HG03159 (cell line): ENCODE measurements around the gene MACC1.
"Not testable (repeated sequence)": the region's sequence is repeated elsewhere in the genome, so short reads cannot be mapped to it uniquely, and the experiment has no call there.

Source experiments
- ATAC-seq: cut with Tn5 transposase; IDR thresholded peaks from one replicate; pipeline ENCODE4 v1.9.1; 2021; ENCODE audit warnings: mild to moderate bottlenecking, moderate library complexity; ENCODE audit not compliant: unreplicated experiment

MACC1 gene

DNA sequence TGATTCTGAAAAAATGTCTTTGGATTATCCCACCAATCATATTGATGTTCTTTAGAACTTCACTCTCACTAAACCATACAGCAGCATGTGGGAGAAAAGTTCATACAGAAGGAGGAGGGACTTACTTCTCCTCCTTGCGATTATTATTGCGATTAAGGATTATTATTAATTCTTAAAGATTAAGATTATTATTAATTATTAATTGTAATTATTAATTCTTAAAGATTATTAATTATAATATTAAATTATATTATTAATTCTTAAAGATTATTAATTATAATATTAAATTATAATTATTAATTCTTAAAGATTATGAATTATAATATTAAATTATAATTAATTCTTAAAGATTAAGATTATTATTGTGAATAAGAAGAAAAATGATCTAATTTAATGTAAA lies 80.5 kb downstream of the MACC1 start:
- ATAC-seq: no peak

DNA sequence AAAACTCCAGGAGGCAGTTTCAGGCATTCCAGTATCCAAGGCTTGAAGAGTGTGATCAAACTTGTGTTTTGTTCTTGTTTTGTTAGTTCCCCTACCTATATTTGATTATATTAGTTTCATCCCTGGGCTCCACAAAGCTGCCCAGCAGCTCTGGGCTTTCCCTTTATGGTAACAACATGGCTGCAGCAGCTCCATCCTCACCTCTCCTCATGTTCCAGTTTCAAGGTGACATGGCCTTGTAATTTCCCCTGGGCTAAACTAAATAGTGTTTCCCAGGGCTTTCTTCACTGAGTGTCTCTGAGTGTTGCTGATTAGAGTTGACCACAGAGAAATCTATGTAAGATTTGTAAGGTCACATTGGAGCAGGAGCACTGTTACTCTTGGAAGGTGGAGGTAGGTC lies 83.4 kb downstream of the MACC1 start:
- no peak for ATAC-seq

DNA sequence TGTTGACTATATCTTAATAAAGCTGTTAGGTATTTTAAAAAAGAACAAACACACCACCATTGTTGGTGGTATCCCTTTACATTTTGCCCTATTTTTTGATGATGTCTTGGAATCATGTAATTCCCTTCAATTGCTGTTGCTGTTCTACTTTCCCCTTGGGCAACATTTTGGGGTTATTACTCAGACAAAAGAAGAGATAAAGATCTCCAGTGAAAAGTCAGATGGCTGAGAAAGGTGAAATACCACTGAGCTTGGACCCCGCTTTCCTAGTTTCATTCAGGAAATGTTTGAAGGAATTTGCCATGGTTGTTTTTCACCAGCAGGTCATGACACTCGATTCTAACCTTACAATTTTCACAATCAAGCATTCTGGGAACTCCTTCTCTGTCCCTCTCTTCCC lies 84.6 kb downstream of the MACC1 start:
- ATAC-seq: no peak

DNA sequence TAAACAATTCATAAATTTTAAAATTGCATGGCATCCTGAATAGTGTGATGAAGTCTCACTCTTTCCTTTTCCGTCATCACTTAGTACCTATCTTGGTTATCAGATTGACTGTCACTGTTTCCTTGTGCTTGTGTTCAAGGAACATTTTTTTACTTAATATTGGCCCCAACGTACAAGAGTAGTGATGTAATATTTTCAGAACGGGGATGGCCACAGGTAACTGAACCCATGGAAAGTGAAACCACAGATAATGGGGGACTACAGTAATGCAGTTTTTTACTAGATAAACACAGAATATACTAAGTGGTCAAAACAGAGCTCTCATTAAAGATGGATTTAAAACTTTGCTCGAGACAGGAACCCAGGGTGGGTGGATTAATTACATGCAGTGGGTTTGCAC lies 85.4 kb downstream of the MACC1 start:
- no peak for ATAC-seq

DNA sequence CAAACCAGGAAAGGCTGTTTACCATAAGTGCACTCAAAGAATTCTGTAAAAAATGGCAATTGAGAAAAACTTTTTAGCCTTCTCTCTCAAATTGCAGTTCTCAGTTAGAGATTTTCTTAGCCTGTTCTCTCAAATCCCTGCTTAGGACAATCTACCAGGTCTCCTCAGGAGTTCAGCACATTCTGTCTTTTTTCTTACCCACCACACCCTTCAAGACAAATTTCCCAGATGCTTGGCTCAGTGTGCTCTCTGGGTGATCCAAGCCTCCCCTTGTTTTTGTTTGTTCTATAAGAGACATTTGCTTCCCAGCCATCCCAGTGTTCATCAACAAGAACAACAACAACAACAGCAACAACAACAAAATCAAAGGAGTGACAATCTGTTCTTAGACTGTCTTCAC lies 87.3 kb downstream of the MACC1 start:
- no peak for ATAC-seq

DNA sequence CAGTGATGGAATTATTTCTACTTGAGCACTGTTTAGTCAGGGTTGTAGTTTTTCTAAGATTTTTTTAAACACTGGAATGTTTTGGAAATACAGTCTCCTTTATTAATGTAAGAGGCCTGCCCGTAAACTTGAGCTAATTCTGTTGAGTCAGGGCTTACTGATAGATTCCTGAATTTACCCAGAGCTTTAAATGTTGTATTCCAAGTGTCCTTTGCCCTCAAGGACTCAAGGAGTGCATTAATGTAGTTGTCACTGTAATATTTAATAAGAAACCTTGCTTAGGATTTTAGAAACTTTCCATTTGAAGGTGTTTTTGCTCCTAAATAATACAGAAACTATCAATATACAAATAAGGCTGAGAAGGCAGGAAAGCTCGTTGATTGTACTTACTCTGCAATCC lies 89.2 kb downstream of the MACC1 start:
- ATAC-seq: no peak

DNA sequence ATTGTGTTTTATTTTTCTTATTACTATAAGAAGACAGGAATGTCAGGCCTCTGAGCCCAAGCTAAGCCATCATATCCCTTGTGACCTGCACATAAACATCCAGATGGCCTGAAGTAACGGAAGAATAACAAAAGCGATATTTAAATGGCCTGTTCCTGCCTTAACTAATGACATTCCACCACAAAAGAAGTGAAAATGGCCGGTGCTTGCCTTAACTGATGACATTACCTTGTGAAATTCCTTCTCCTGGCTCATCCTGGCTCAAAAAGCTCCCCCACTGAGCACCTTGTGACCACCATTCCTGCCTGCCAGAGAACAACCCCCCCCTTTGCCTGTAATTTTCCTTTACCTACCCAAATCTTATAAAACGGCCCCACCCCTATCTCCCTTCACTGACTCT lies 91.1 kb downstream of the MACC1 start:
- not testable (repeated sequence) for ATAC-seq

DNA sequence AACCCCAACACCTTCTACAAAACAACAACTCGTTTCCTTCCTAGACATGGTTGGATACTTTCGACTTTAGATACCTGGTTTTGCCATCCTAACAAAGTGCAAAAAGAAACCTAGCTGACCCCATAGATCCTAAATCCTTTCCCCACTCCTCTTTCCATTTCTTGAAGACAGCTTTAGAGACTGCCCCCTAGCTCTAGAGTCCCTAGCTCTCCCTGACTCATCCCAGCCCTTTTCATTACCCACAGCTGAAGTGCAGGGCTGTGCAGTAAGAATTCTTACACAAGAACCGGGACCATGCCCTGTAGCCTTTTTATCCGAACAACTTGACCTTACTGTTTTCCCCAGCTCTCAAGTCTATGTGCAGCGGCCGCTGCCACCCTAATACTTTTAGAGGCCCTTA lies 93.1 kb downstream of the MACC1 start:
- ATAC-seq: not testable (repeated sequence)

DNA sequence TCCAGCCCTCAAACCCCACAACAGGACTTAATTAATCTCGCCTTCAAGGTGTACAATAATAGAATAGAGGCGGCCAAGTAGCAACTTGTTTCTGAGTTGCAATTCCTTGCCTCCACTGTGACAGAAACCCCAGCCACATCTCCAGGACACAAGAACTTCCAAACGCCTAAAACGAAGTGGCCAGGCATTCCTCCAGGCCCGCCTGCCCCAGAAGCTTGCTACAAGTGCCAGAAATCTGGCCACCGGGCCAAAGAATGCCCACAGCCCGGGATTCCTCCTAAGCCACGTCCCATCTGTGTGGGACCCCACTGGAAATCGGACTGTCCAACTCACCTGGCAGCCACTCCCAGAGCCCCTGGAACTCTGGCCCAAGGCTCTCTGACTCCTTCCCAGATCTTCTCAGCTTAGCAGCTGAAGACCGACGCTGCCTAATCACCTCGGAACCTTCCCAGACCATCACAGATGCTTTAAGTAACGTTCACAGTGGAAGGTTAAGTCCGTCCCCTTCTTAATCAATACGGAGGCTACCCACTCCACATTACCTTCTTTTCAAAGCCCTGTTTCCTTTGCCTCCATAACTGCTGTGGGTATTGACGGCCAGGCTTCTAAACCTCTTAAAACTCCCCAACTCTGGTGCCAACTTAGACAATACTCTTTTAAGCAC lies 94.4 kb downstream of the MACC1 start:
- not testable (repeated sequence) for ATAC-seq

DNA sequence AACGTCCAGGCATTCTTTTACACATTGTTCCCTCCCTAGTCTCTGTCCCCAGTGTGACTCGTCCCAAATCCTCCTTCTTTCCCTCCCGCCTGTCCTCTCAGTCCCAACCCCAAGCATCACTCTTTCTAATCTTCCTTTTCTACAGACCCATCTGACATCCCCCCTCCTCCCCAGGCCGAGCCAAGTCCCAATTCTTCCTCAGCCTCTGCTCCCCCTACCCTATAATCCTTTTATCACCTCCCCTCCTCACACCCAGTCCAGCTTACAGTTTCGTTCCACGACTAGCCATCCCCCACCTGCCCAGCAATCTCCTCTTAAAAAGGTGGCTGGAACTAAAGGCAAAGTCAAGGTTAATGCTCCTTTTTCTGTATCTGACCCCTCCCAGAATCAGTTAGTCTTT lies 95.1 kb downstream of the MACC1 start:
- no peak for ATAC-seq

DNA sequence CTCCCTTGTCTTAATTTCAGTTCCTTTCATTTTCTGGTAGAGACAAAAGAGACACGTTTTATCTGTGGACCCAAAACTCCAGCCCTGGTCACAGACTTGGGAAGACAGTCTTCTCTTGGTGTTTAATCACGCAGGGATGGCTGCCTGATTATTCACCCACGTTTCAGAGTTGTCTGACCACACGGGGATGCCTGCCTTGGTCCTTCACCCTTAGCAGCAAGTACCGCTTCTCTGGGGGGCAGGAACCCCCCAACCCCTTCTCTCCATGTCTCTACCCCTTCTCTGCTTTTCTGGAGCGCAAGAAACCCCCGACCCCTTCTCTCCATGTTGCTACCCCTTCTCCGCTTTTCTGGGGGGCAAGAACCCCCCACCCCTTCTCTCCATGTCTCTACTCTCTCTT lies 95.8 kb downstream of the MACC1 start:
- no peak for ATAC-seq

DNA sequence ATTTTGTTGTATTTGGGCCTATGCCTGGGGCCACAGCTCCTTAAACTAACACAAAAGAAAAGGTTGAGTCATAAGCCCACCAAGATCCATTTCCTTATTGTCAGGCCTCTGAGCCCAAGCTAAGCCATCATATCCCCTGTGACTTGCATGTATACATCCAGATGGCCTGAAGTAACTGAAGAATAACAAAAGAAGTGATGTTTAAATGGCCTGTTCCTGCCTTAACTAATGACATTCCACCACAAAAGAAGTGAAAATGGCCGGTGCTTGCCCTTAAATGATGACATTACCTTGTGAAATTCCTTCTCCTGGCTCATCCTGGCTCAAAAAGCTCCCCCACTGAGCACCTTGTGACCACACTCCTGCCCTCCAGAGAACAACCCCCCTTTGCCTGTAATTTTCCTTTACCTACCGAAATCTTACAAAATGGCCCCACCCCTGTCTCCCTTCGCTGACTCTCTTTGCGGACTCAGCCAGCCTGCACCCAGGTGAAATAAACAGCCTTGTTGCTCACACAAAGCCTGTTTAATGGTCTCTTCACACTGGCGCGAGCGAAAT lies 96.5 kb downstream of the MACC1 start:
- not testable (repeated sequence) for ATAC-seq

DNA sequence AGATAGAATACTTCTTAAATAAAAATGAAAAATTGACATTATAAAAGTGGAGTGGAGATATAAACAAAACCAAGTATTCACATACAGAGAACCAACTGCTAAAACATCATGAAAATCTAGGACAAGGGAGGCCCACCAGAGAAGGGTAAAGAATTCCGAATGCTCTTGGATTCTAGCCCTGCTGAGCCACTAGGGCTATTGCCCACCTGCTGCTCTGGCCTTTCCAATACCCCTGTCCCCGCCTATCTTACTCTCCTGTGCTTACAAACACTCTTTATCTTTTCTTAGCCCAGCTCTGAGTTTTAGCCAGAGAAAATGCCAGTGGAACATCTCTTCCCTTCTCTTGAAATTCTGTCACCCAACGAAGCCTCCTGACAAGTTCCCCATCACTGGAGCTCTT lies 100.3 kb downstream of the MACC1 start:
- ATAC-seq: no peak

DNA sequence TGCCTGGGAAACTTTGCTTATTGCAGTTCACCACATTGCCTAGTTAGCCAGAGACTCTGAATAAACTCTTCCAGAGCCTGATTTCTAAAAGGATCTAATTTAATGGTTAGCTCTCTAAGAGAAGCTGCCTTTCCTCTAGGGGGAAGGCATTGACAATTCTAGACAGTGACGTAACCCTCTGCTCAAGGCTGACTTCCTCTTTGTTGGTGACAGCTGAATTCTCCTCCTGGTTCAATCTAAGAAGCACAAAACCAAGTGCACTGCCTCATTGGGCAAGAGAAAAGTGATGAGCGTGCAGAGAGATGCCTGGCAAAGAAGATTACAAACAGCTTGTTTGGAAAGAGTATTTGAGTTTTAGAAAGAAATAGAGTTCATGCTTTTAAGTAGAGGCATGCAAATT lies 102.7 kb downstream of the MACC1 start:
- ATAC-seq: peak; percentile 94

DNA sequence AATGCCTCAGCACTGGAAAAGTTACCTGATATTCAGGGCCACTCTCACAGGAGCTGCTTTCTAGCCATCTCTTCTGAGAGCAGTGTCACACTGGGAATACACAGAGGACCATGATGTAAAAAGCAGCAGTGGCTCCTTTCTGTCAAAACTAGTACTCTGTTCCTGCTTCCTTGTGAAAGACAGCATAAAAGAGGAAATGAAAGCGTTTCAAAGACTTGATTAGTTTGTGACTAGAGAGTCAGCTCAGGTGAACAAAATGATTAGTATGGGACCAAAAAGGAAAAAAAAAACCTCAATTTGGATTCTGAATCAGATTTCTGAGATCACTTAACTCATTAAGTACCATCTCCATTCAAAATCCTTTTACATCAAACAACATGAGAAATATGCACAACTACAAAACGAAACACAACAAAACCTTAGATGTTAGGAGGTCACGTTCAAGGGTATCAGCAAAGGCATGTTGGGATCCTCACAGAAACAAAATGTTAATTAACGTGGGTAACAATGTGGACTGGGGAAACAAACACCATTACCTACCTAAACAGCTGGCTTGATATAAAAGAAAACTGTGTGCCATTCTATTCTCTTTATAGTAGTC lies 103.7 kb downstream of the MACC1 start:
- peak; percentile 87 for ATAC-seq

DNA sequence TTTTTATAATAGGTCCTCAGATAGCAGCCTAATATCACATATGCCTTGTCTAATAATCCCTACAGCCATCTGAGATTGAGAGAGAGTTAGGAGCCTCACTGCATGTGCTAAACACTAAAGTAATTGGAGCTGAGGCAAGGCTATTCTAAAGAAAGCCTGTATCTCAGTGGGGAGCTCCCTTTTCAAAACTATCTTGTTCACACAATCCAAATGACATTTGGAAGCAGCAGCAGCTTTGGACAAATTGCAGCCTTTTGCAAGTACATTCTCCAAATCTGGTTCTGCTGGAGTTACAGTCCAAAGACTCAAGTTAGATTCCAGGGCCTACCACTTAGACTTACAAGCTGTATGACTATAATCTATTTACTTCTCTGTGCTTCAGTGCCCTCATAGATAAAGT lies 104.5 kb downstream of the MACC1 start:
- no peak for ATAC-seq

DNA sequence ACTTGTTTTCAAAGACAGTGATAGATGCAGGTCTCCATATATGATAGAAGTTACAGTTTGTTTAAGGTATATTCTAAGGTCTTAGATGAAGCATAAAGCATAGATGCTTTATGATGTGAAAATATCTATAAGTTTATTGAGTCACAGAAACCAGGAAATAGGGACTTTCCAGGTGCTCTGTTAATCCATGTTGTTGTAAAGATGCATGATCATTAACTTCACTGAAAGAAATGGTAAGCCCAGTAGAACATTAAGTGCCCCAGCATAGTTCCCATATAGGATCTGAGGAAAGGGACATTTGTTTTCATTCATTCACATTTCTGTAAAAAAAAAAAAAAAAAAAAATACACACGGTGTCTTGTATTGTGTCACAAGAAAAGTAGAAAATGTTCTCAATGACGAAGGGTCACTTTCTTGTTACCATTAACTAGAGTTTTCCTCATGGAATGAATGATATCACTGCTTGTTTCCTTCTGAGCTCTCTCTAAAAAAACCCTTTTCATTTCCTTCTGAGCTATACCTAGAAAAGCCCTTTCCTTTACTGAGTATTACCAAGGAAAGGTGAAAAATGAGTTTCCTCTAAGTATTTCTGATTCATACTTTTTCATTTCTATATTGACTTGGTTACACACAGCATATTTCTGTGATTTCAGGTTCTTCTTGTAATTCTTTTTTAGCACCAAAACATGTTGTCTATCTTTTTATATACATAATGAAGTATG lies 105.2 kb downstream of the MACC1 start:
- no peak for ATAC-seq

DNA sequence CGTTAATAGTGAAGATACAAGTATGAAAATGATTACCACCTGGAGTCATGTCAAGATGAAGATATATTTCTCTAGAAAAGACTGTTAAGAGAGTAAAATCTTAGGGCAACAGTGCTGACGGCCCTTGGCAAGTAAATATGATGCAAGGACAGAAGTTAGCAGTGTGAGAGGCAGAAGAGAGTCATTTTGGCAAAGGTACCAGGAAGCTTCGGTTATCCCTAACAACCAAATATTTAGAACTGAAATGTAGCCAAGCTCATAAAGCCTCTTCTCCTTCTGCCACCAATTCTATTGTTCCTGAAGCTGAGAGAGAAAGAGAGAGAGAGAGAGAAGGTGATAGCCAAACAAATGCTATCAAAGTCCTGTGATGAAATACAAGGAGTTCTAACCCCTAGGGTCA lies 109.6 kb downstream of the MACC1 start:
- no peak for ATAC-seq

DNA sequence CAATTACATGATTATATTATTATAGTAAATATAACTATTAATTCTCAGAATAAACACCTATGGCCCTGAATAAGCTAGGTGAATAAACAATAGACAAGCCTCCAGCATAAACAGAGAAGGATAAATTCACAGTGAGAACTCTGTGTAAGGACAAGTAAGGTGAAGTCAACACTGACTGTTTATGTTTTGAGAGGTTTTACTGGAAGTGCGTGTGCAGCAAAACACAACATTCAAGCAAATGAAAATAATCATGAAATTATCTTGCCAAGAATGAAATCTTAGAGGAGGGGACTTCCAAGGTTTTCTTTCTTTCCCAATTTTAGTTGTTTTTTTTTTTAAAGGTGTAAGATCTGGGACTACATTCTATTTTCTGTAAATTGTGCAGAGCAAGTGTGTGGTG lies 112.5 kb downstream of the MACC1 start:
- no peak for ATAC-seq

DNA sequence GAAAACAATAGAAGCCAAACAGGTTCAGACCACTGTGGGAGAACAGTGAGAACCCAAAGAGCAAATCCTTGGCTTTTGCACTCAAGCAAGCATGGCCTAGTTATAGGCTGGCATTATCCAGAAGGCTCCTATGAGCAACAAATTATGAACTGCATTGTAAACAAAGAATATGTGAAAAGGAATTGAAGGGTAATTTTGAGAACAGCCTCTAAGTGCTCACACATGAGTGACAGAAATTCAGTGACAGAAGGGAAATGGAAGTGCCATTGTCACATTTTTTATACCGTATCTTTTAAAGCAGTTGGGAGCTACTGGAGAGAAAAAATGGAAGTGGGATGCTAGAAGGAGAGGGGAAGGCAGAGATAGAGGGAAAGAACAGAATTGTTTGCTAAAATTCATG lies 114.2 kb downstream of the MACC1 start:
- ATAC-seq: no peak

DNA sequence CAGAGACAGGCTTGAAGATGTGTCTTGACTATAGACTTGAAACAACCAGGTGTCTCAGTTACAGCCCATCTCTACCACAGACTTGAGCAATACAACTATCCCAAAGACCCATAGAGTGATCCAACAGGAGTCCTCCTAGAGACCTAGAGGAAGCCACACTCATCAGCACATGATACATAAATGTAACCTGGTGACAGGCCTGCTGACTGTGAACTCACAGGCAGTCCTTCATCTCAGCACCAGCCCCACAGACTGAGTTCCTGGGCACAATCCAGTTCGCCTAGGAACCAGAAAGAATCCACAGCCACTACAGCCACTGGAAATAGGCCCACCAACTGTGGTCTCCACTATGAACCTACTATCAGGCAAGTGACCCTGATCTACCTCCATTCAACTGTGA lies 121.3 kb downstream of the MACC1 start:
- no peak for ATAC-seq

DNA sequence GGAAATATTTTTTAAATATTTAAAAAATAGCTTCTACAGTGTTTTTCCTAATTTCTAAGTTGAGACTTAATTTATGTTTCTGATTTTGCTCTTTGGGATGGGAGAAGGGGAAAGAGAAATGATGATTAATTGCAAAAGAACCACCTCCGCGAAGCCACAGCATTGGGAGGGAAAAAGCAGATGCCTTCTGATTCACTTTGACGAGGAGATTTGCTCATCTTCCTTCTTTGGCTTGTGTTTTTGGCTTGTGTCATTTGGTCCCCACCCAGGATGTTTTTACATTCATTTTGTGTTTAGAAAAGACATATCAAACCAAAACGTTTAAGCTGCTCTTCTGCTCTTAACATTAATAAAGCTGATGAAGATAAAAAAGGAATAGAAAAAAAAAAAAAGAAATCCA lies 121.7 kb downstream of the MACC1 start:
- no peak for ATAC-seq
